Mesothelial cell of epicardium (in vitro differentiated cells): ENCODE measurements around the gene MTCL1. TPM values are rescaled to one million over a fixed set of nuclear protein-coding genes. Genes with fewer than 3 reads are reported as not detected.

Experiments
- DNase-seq, 2 experiments: peaks; one replicate each; pipeline ENCODE4 v3.0.0; 2021; ENCODE audit warnings: low spot score in 2 of 2; ENCODE audit not compliant: unreplicated experiment in 2 of 2
- H3K27ac Mint-ChIP-seq: 2 replicates; pipeline ENCODE4 v1.8.0; 2021; ENCODE audit warnings: mixed read lengths
- H3K27me3 Mint-ChIP-seq: 2 replicates; pipeline ENCODE4 v1.8.0; 2021; ENCODE audit warnings: low read depth, mixed read lengths
- H3K36me3 Mint-ChIP-seq: 2 replicates; pipeline ENCODE4 v1.8.0; 2021; ENCODE audit warnings: mixed read lengths
- H3K4me1 Mint-ChIP-seq: 2 replicates; pipeline ENCODE4 v1.8.0; 2021; ENCODE audit warnings: mixed read lengths
- H3K4me3 Mint-ChIP-seq: 2 replicates; pipeline ENCODE4 v1.8.0; 2021; ENCODE audit warnings: mild to moderate bottlenecking, moderate library complexity, mixed read lengths
- H3K9me3 Mint-ChIP-seq: 2 replicates; pipeline ENCODE4 v1.8.0; 2021; ENCODE audit warnings: mixed read lengths
- CTCF ChIP-seq: fragments of 200-600 bp; sonication (generic); IDR thresholded peaks from one replicate; pipeline ENCODE4 v1.5.0; 2021; ENCODE audit warnings: antibody characterized with exemption; ENCODE audit not compliant: unreplicated experiment
- total RNA-seq: library from RNA; stranded (reverse); gene quantifications from 3 replicates; pipeline ENCODE4 v1.2.1, GENCODE V29; 2021

MTCL1 gene
- total RNA-seq, 1 donor from 2014 or later, result 24.7 TPM

DNA sequence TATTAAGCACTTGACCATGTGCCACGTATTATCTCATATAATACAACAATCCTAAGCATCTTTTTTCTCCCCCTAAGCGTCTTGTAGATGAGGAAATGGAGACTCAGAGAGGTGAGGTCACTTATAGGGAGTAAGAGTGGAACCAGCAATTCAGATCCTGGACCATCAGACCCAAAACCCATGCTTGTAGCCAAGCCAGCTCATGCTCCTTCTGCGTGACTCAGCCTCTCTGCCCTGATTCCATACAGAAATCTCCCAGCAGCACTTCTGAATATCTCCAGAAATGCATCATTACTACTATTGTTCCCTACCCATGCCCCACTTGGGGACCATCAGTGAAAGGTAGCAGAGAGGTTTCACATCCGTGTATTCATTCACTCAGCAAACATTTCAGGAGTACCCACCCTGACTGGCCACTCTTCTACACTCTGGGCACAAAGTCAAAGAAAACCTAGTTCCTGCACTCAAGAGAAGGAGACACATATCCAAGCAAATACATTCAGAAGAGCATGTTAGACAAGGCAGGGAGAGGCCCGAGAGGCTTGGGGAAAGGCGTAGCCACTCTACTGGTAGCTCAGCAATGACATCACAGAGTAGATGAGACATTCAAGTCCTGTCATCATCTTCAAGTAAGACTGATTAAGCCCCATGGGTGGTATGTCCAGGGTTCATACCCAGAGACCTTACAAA is 141.9 kb downstream of the MTCL1 start:
- peaks cover 5% of the 10 kb centered on the region for H3K9me3 Mint-ChIP-seq
- DNase-seq, result no peak
- H3K4me3 Mint-ChIP-seq, result no peak overlapping the region
- no peaks in the 10 kb centered on the region for H3K36me3 Mint-ChIP-seq
- H3K27me3 Mint-ChIP-seq, result no peaks in the 10 kb centered on the region
- no peaks in the 10 kb centered on the region for H3K4me1 Mint-ChIP-seq
- no peak for TF ChIP-seq CTCF
- no peak overlapping the region for H3K27ac Mint-ChIP-seq

DNA sequence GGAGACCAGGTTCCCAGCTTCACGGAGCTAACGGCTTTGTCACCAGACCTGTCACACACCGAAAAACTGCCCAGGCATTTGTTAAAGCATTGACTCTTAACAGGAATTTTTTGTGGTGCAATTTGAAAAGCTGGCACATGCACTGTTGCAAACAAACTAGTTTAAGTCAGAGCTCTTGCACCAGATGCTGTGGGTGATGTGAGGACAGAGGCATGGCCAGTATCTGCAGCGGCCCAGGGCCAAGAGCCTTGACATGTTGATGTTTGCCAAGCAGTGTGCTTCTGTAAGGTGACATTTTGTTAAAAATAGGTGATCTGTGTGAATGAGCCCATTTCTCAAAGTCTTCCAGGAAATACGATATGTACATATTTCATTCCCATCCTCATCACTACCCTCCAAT is 142.5 kb downstream of the MTCL1 start:
- no peak for DNase-seq
- H3K27me3 Mint-ChIP-seq, result no peaks in the 10 kb centered on the region
- TF ChIP-seq CTCF, result no peak
- peaks cover 5% of the 10 kb centered on the region for H3K9me3 Mint-ChIP-seq
- no peaks in the 10 kb centered on the region for H3K36me3 Mint-ChIP-seq
- no peak overlapping the region for H3K4me3 Mint-ChIP-seq
- no peak overlapping the region for H3K27ac Mint-ChIP-seq
- no peaks in the 10 kb centered on the region for H3K4me1 Mint-ChIP-seq

GRCh38 chr18:8848541-8848940 is 143.2 kb downstream of the MTCL1 start:
- H3K4me1 Mint-ChIP-seq, result no peaks in the 10 kb centered on the region
- peaks cover 5% of the 10 kb centered on the region for H3K9me3 Mint-ChIP-seq
- H3K36me3 Mint-ChIP-seq, result no peaks in the 10 kb centered on the region
- no peak for TF ChIP-seq CTCF
- H3K27ac Mint-ChIP-seq, result no peak overlapping the region
- no peak for DNase-seq
- no peak overlapping the region for H3K4me3 Mint-ChIP-seq
- H3K27me3 Mint-ChIP-seq, result no peaks in the 10 kb centered on the region

DNA sequence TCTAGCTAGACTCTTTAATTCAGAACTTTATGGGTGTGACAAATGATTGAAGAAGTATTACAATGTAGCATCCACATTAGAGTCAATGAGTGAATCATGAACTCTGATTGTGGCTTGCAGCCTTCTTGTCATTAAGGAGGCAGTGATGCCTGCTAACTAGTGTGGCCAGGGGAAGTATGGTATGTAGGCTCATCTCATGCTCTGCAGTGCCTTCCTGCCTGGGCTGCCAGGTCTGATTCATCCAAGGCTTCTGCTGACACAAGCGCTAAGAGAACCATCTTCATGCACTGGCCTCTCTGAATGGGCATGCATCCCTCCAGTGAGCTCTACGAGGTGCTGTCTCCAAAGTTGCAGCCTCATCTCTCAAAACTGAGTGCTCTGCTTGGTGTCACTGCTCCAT is 144.3 kb downstream of the MTCL1 start:
- Mint-ChIP-seq H3K36me3 (no peaks in the 10 kb centered on the region), H3K27me3 (no peaks in the 10 kb centered on the region), H3K4me3 (no peak overlapping the region), H3K27ac (no peak overlapping the region), H3K4me1 (peaks cover 6% of the 10 kb centered on the region), H3K9me3 (peaks cover 5% of the 10 kb centered on the region)
- TF ChIP-seq CTCF, result no peak
- DNase-seq, result no peak

DNA sequence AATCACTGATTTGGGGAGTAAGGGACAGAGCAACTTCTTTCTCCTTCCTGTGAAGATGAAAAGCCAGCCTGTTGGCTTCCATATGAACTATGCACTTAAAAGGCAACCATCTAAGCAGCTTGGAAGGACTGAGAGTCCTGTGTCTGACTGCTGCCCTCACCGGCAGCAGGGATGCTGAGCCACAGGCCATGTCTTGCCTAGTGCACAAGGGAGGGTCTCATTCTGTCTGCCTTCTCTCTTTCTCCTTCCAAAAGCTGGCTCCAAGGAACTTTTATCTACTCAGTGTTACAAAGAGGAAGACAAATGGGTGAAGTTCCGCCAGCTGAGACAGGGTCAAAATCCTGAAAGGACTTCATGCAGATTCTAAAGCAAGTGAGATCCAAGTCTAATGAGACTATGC is 146.3 kb downstream of the MTCL1 start:
- peaks cover 5% of the 10 kb centered on the region for H3K9me3 Mint-ChIP-seq
- no peak overlapping the region for H3K27ac Mint-ChIP-seq
- DNase-seq, result no peak
- H3K27me3 Mint-ChIP-seq, result no peaks in the 10 kb centered on the region
- no peak for TF ChIP-seq CTCF
- H3K4me3 Mint-ChIP-seq, result no peak overlapping the region
- H3K4me1 Mint-ChIP-seq, result peaks cover 12% of the 10 kb centered on the region
- H3K36me3 Mint-ChIP-seq, result no peaks in the 10 kb centered on the region

- Mint-ChIP-seq H3K4me1 (peaks cover 12% of the 10 kb centered on the region), H3K27ac (no peak overlapping the region), H3K36me3 (no peaks in the 10 kb centered on the region), H3K27me3 (no peaks in the 10 kb centered on the region), H3K4me3 (no peak overlapping the region), H3K9me3 (peaks cover 5% of the 10 kb centered on the region)
- DNase-seq, result no peak
- no peak for TF ChIP-seq CTCF
These were observed 149.2 kb downstream of the MTCL1 start for GRCh38 chr18:8854550-8854949.
